GM12891 (cell line): ENCODE results near the gene C1orf74.
A peak's percentile ranks its signal among the peaks of the same experiment; 100 is the strongest.

Source experiments
- PAX5 ChIP-seq: IDR thresholded peaks from 2 replicates; pipeline ENCODE4 v1.6.1; 2011; ENCODE audit warnings: low read length, moderate library complexity, mild to moderate bottlenecking; ENCODE audit not compliant: insufficient read depth, severe bottlenecking
- POLR2A ChIP-seq: IDR thresholded peaks from 2 replicates; pipeline ENCODE4 v1.6.1; 2011; ENCODE audit warnings: low read depth, low read length, control low read depth
- POLR2AphosphoS5 ChIP-seq: IDR thresholded peaks from 2 replicates; pipeline ENCODE4 v1.6.1; 2011; ENCODE audit warnings: low read depth, low read length, control low read depth
- SPI1 ChIP-seq: IDR thresholded peaks from 2 replicates; pipeline ENCODE4 v1.6.1; 2011; ENCODE audit warnings: low read depth, low read length, control low read depth
- TAF1 ChIP-seq: IDR thresholded peaks from 2 replicates; pipeline ENCODE4 v1.6.1; 2011; ENCODE audit warnings: low read depth, low read length, control low read depth

DNA sequence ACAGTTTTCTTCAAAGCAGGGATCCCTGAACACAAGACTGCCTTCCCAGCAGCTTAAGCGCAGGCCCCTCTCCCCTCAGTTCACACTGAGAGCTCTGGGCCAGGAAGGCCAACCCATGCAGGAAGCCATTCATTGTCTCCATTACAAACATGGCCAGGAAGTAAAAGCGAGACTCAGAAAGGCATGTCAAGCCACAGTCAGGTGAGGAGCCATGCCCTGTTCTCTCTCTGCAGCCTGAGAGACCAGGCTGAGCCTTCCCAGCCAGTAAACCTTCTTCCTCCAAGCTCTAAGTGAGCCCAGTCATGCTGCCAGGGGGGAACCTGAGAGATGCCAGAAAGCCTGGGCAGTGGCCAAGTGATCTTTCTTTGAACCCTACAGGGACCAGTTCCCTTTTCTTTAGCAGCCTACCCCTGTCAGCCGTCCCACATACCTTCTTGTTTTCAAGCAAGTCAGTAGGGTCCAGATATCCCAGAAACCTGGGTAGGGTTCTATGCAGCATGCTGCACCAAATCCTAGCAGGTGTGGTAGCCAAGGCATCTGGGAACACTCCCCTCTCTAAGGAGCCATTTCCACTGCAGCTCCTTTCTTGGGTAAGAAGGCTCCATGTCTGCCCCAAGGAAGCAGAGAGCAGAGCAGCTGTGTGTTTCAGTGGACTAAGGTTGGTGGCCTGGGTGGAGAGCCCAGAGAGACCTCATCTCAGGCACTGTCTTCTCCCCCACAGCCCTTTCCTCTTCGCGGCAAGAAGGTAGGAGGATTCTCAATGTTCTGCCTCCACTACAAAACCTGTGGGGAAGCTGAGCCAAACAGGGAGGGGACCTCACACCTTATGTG lies 27.5 kb downstream of the C1orf74 start:
- no peak for TF ChIP-seq TAF1
- no peak for TF ChIP-seq POLR2A
- TF ChIP-seq PAX5: no peak
- peak; percentile 95 for TF ChIP-seq SPI1
- TF ChIP-seq POLR2AphosphoS5: 0 out of 2 replicates have a peak, but pooled peaks have one; percentile 34
